GM12878 (cell line): Measurements from ENCODE around the gene AFAP1L2. TPM values are rescaled to one million over a fixed set of nuclear protein-coding genes. Genes with fewer than 3 reads are reported as not detected.

ENCODE experiments used
- ATAC-seq: fragments of 200-7000 bp; cut with Tn5 transposase; 3 replicates; pipeline ENCODE4 v1.9.1; 2020; ENCODE audit warnings: mild to moderate bottlenecking, moderate library complexity
- BruUV-seq: library from RNA; stranded (reverse); fragments of 400-500 nt; replicated peaks from 2 replicates; lab custom pipeline; 2021; lab: Mats Ljungman, UMichigan
- CTCF ChIA-PET: fragments of 300-600 bp; sonication (Branson Sonifier 250); formaldehyde crosslinking; extraction: SDS; loops from one replicate; lab custom pipeline; 2021; ENCODE audit warnings: inconsistent platforms; lab: Yijun Ruan, JAX
- POLR2A ChIA-PET: fragments of 350-600 bp; formaldehyde crosslinking; extraction: SDS; loops from one replicate; lab custom pipeline; 2021; ENCODE audit warnings: inconsistent platforms; lab: Charles Lee
- RAD21 ChIA-PET: fragments of 300-600 bp; sonication (Branson Sonifier 250); formaldehyde crosslinking; loops from one replicate; lab custom pipeline; 2023; ENCODE audit warnings: antibody characterized with exemption; ENCODE audit not compliant: unreplicated experiment; lab: Charles Lee
- SMC1A ChIA-PET: fragments of 300-600 bp; sonication (Branson Sonifier 250); formaldehyde crosslinking; loops from one replicate; lab custom pipeline; 2023; ENCODE audit not compliant: unreplicated experiment, uncharacterized antibody; lab: Charles Lee
- DNase-seq: peaks from one replicate; pipeline ENCODE4 v3.0.0-alpha.2; 2011; ENCODE audit warnings: low read depth, low spot score
- FAIRE-seq: peaks from 3 replicates; lab custom pipeline; 2011; peaks lifted over from hg19 to GRCh38; lab: Jason Lieb, UNC
- H2AFZ ChIP-seq: 2 replicates; pipeline ENCODE4 v1.6.0; 2011; ENCODE audit warnings: low read depth, low read length, control low read depth; ENCODE audit not compliant: control insufficient read depth
- H3K27ac ChIP-seq: 2 replicates; pipeline ENCODE4 v1.5.1; 2011; ENCODE audit warnings: control low read depth; ENCODE audit not compliant: control insufficient read depth, insufficient read depth
- H3K27me3 ChIP-seq, 2 experiments: replicated peaks in 1 of 2; 2 replicates each; pipeline versions ENCODE4 v1.6.0 to v1.6.1; 2011; ENCODE audit warnings: low read length in 1 of 2; ENCODE audit not compliant: control insufficient read depth in 2 of 2, insufficient read depth in 2 of 2
- H3K36me3 ChIP-seq, 2 experiments: 2 replicates each; pipeline ENCODE4 v1.5.1; 2011; ENCODE audit warnings: low read length in 1 of 2; ENCODE audit not compliant: control insufficient read depth in 2 of 2, insufficient read depth in 2 of 2
- H3K4me1 ChIP-seq: 2 replicates; pipeline ENCODE4 v1.6.1; 2011; ENCODE audit warnings: mild to moderate bottlenecking, low read length, moderate library complexity, mixed read lengths; ENCODE audit not compliant: control insufficient read depth, insufficient read depth
- H3K4me2 ChIP-seq: 2 replicates; pipeline ENCODE4 v1.6.0; 2011; ENCODE audit warnings: control low read depth; ENCODE audit not compliant: control insufficient read depth, insufficient read depth
- H3K4me3 ChIP-seq: fragments of 200-600 bp; sonication (generic); 2 replicates; pipeline ENCODE4 v1.5.1; 2016
- H3K79me2 ChIP-seq: 2 replicates; pipeline ENCODE4 v1.6.0; 2011; ENCODE audit warnings: low read length; ENCODE audit not compliant: control insufficient read depth, insufficient read depth
- H3K9ac ChIP-seq: 2 replicates; pipeline ENCODE4 v1.8.0; 2011; ENCODE audit warnings: low read length, control low read depth, mixed read lengths; ENCODE audit not compliant: control insufficient read depth, insufficient read depth
- H3K9me3 ChIP-seq: replicated peaks from 3 replicates; pipeline ENCODE4 v1.5.1; 2011; ENCODE audit warnings: mild to moderate bottlenecking, low read length; ENCODE audit not compliant: control insufficient read depth, insufficient read depth
- H4K20me1 ChIP-seq: 2 replicates; pipeline ENCODE4 v1.6.0; 2011; ENCODE audit not compliant: control insufficient read depth, insufficient read depth
- ATF2 ChIP-seq: IDR thresholded peaks from 2 replicates; pipeline ENCODE4 v1.6.1; 2012; ENCODE audit warnings: low read length, inconsistent platforms
- CREM ChIP-seq: IDR thresholded peaks from 2 replicates; pipeline ENCODE4 v1.6.1; 2014; ENCODE audit warnings: antibody characterized with exemption, low read depth
- E2F8 ChIP-seq: fragments of 450-650 bp; IDR thresholded peaks from 2 replicates; pipeline ENCODE4 v1.6.1; 2018; ENCODE audit warnings: mild to moderate bottlenecking, low read depth, moderate library complexity; ENCODE audit not compliant: partially characterized antibody
- IKZF1 ChIP-seq: fragments of 450-650 bp; conservative IDR thresholded peaks from 2 replicates; pipeline ENCODE4 v1.6.1; 2017; ENCODE audit warnings: antibody characterized with exemption, mild to moderate bottlenecking
- MEF2B ChIP-seq: fragments of 450-650 bp; IDR thresholded peaks from 2 replicates; pipeline ENCODE4 v1.6.1; 2018; ENCODE audit warnings: mild to moderate bottlenecking, moderate library complexity; ENCODE audit not compliant: partially characterized antibody, poor library complexity, severe bottlenecking
- SMAD5 ChIP-seq: IDR thresholded peaks from 2 replicates; pipeline ENCODE4 v1.6.1; 2016; ENCODE audit warnings: antibody characterized with exemption, low read depth
- SUZ12 ChIP-seq: fragments of 200-600 bp; sonication (generic); IDR thresholded peaks from one replicate; pipeline ENCODE4 v1.6.1; 2018; ENCODE audit warnings: antibody characterized with exemption, mild to moderate bottlenecking; ENCODE audit not compliant: unreplicated experiment
- USF1 ChIP-seq: IDR thresholded peaks from 2 replicates; pipeline ENCODE4 v1.6.1; 2011; ENCODE audit warnings: borderline replicate concordance, low read depth, mild to moderate bottlenecking, moderate library complexity, mixed read lengths, low read length; ENCODE audit not compliant: insufficient read depth; ENCODE audit errors: extremely low read length
- WGBS: methylation state at CpG from one replicate; pipeline ENCODE4 v1.1.6; 2016; ENCODE audit warnings: low lambda C conversion rate; ENCODE audit not compliant: insufficient replicate concordance, insufficient coverage; ENCODE audit errors: missing lambda C conversion rate; 5-methylcytosine and 5-hydroxymethylcytosine counted together
- in situ Hi-C: fragments of 300-500 bp; cut with MboI; formaldehyde crosslinking; loops from 9 replicates; pipeline ENCODE4 v1.14.3; 2018; ENCODE audit warnings: mixed read lengths
- intact Hi-C: fragments of 100-400 bp; cut with micrococcal nuclease; formaldehyde crosslinking; loops from one replicate; pipeline ENCODE4 v1.14.2; 2022; ENCODE audit not compliant: unreplicated experiment
- polyA plus RNA-seq, 11 experiments: library from polyadenylated mRNA; depleted of rRNA in 4 of 11; unstranded in 6 of 11; stranded (reverse) in 5 of 11; fragments of >200 nt; fragmentation: Nextera tagmentation in 4 of 11; fragmentation: Illumina TruSeq in 1 of 11; extraction: Ambion mirVana in 4 of 11; extraction: Trizol in 1 of 11; gene quantifications; 1 replicate in 1 of 11; 2 replicates in 10 of 11; pipeline versions ENCODE4 v1.2.1 to v1.2.3, GENCODE V29; 2011 to 2016; ENCODE audit warnings: inconsistent platforms in 2 of 11, missing spikeins in 2 of 11, low read depth in 1 of 11
- total RNA-seq, 4 experiments: library from RNA; depleted of rRNA in 3 of 4; stranded (reverse); fragments of >200 nt in 3 of 4; fragmentation: Illumina TruSeq in 1 of 4; extraction: Trizol in 1 of 4; gene quantifications; 2 replicates each; pipeline versions ENCODE4 v1.2.1 to v1.2.3, GENCODE V29; 2013 to 2021

The AFAP1L2 gene
- total and polyA plus RNA-seq, 10 of the 15 experiments (the other 5 are each of a cell fraction or from before 2014, with no cell fraction given), result 0.03 to 4.0 (median 0.34) TPM

GRCh38 chr10:114357515-114357996 is 46.7 kb downstream of the AFAP1L2 start:
- no TSS peak for BruUV-seq
- TF ChIP-seq E2F8 (no peak), SUZ12 (no peak), CREM (no peak), ATF2 (no peak), IKZF1 (peak; percentile 40; the same call in 1 of the 2 replicates), MEF2B (no peak), USF1 (no peak), SMAD5 (no peak)
- in situ Hi-C loops, result no loop called here
- no peaks in the 10 kb centered on the region for H3K36me3 ChIP-seq
- CTCF ChIA-PET, result interaction anchor here (0.6 to 1.2 kb wide), 3 partner anchors 12 to 43 kb away, joined by 3 read pairs; no protein-coding TSS in a partner anchor
- H3K9ac ChIP-seq, result no peak overlapping the region
- FAIRE-seq (no peak), ATAC-seq (no peak), DNase-seq (no peak)
- no peaks in the 10 kb centered on the region; the same call in 2 of the 3 replicates for H3K9me3 ChIP-seq
- RAD21 ChIA-PET, result interaction anchor here (1.0 kb wide), 1 partner anchor 10 kb away, joined by 4 read pairs; no protein-coding TSS in a partner anchor
- SMC1A ChIA-PET, result interaction anchor here (1.0 to 1.7 kb wide), 2 partner anchors 10 to 13 kb away, joined by 3 to 6 read pairs; no protein-coding TSS in a partner anchor
- H2AFZ ChIP-seq, result no peak overlapping the region
- no peak overlapping the region for H3K4me3 ChIP-seq
- H3K4me1 ChIP-seq, result no peaks in the 10 kb centered on the region; the same call in 1 of the 2 replicates
- H4K20me1 ChIP-seq, result no peaks in the 10 kb centered on the region
- no peaks in the 10 kb centered on the region for H3K79me2 ChIP-seq
- 25% methylated on average over 2 of the region's 2 CpGs for WGBS
- POLR2A ChIA-PET, result interaction anchor here (0.9 kb wide), 1 partner anchor 10 kb away, joined by 3 read pairs; no protein-coding TSS in a partner anchor
- intact Hi-C loops, result no loop called here
- H3K27ac ChIP-seq, result no peak overlapping the region
- no peaks in the 10 kb centered on the region; a peak in 1 of 4 replicates for H3K27me3 ChIP-seq
- no peak overlapping the region for H3K4me2 ChIP-seq
